SU-DHL-6 (cell line): ENCODE results near the gene C6orf118.

Experiments used
- CTCF ChIP-seq: fragments of 200-600 bp; sonication (generic); IDR thresholded peaks from one replicate; pipeline ENCODE4 v1.5.1; 2017; ENCODE audit warnings: antibody characterized with exemption, mild to moderate bottlenecking, low read length, moderate library complexity; ENCODE audit not compliant: insufficient read depth, poor library complexity, severe bottlenecking
- EZH2phosphoT487 ChIP-seq: fragments of 200-600 bp; sonication (generic), shearing (Covaris generic); conservative IDR thresholded peaks from 2 replicates; pipeline ENCODE4 v1.6.1; 2018; ENCODE audit warnings: mild to moderate bottlenecking, antibody characterized with exemption, low read length, moderate library complexity, mixed read lengths

- no peak for TF ChIP-seq CTCF
- no peak for TF ChIP-seq EZH2phosphoT487
These were observed at the start of gene C6orf118 for GRCh38 chr6:165308926-165309731.
